HFFc6 (cell line): ENCODE measurements around the gene BMPR1B. TPM values are rescaled to one million over a fixed set of nuclear protein-coding genes. Genes with fewer than 3 reads are reported as not detected.

Experiments used
- DNase-seq: peaks from one replicate; pipeline ENCODE4 v3.0.0-alpha.2; 2018
- H3K27ac Mint-ChIP-seq: 2 replicates; pipeline ENCODE4 v1.8.0; 2020; ENCODE audit warnings: mild to moderate bottlenecking, mixed read lengths
- H3K27me3 Mint-ChIP-seq: 2 replicates; pipeline ENCODE4 v1.8.0; 2021; ENCODE audit warnings: mild to moderate bottlenecking, moderate library complexity, mixed read lengths; ENCODE audit not compliant: insufficient read depth
- H3K36me3 Mint-ChIP-seq: 2 replicates; pipeline ENCODE4 v1.8.0; 2021; ENCODE audit warnings: low read depth, mixed read lengths
- H3K4me1 Mint-ChIP-seq: 2 replicates; pipeline ENCODE4 v1.8.0; 2020; ENCODE audit warnings: low read depth, mixed read lengths
- H3K4me3 Mint-ChIP-seq: 2 replicates; pipeline ENCODE4 v1.8.0; 2020; ENCODE audit warnings: mild to moderate bottlenecking, moderate library complexity, mixed read lengths
- H3K9me3 Mint-ChIP-seq: 2 replicates; pipeline ENCODE4 v1.8.0; 2020; ENCODE audit warnings: mild to moderate bottlenecking, mixed read lengths
- total RNA-seq, 6 experiments: library from RNA; stranded (reverse); fragmentation: NEBNext Ultra II Directional; extraction: Animal tissue kit (Norgen Biotek cat#: 25700); gene quantifications; 2 replicates in 1 of 6; 3 replicates in 5 of 6; pipeline ENCODE4 v1.2.3, GENCODE V29; 2021
- TF ChIP-seq, protein P1 (sequence below): fragments of 200-600 bp; sonication (generic); IDR thresholded peaks from 2 replicates; pipeline ENCODE4 v1.5.0; 2021; ENCODE audit warnings: antibody characterized with exemption, mild to moderate bottlenecking

Gene BMPR1B
- total RNA-seq, 6 experiments from 2014 or later: not detected

DNA sequence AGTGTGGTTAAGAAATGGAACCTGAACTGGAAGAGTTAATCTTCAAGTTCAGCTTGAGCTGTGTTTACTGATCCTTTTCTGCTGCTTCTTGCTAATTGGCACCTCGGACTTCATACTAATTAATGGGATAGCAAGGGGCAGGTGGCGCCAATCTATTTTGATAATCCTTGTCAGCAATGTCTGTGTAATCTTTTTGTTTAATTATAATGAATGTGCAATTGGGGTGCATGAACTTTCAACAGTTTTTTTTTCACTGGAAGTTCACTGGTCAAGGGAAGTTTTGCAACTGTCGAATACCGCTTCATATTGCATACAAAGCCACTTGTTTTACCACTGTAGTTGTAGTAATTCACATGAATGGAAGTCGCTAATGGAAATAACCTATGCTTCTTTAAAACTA lies 261.0 kb downstream of the BMPR1B start:
- Mint-ChIP-seq H3K4me3 (no peak overlapping the region), H3K27me3 (no peaks in the 10 kb centered on the region; the same call in 1 of the 2 replicates), H3K27ac (no peak overlapping the region), H3K4me1 (no peaks in the 10 kb centered on the region), H3K9me3 (no peaks in the 10 kb centered on the region), H3K36me3 (no peaks in the 10 kb centered on the region)
- no peak for DNase-seq
- TF ChIP-seq, protein P1, sequence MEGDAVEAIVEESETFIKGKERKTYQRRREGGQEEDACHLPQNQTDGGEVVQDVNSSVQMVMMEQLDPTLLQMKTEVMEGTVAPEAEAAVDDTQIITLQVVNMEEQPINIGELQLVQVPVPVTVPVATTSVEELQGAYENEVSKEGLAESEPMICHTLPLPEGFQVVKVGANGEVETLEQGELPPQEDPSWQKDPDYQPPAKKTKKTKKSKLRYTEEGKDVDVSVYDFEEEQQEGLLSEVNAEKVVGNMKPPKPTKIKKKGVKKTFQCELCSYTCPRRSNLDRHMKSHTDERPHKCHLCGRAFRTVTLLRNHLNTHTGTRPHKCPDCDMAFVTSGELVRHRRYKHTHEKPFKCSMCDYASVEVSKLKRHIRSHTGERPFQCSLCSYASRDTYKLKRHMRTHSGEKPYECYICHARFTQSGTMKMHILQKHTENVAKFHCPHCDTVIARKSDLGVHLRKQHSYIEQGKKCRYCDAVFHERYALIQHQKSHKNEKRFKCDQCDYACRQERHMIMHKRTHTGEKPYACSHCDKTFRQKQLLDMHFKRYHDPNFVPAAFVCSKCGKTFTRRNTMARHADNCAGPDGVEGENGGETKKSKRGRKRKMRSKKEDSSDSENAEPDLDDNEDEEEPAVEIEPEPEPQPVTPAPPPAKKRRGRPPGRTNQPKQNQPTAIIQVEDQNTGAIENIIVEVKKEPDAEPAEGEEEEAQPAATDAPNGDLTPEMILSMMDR: no peak

DNA sequence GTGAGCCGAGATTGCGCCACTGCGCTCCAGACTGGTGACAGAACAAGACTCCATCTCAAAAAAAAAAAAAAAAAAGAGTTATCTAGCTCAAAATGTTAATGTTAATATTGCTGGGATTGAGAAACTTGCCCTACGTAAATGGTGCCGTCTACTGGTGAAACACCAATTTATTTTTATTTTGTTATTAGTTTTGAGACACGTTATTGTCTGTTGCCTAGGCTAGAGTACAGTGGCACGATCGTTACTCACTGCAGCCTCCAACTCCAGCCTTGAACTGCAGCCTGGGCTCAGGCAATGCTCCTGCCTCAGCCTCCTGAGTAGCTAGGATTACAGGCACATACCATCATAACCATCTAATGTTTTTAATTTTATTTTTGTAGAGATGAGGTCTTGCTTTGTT lies 262.8 kb downstream of the BMPR1B start:
- no peak for DNase-seq
- Mint-ChIP-seq H3K27ac (no peak overlapping the region), H3K9me3 (no peaks in the 10 kb centered on the region), H3K4me3 (no peak overlapping the region), H3K36me3 (no peaks in the 10 kb centered on the region), H3K4me1 (no peaks in the 10 kb centered on the region), H3K27me3 (no peaks in the 10 kb centered on the region; the same call in 1 of the 2 replicates)
- TF ChIP-seq, protein P1: no peak

DNA sequence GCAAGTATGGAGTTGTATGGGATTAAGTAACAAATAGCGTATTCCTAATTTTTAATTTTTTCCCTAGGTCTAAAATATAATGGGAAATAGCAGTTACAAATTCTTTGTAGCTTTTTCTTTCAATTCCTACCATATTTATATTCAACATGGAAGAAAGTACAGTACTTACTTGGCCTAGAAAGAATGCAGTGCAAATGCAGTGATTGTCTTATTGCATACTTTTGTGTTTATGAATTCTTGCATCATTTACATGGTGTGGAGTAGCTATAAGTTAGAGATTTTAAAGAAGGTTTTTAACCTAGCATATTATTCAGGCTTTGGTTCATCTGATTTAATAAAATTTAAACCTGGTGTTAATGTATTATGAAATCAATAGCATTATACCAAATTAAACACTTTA lies 263.3 kb downstream of the BMPR1B start:
- H3K27ac Mint-ChIP-seq: no peak overlapping the region
- no peaks in the 10 kb centered on the region for H3K9me3 Mint-ChIP-seq
- TF ChIP-seq, protein P1: no peak
- H3K36me3 Mint-ChIP-seq: no peaks in the 10 kb centered on the region
- DNase-seq: no peak
- H3K4me1 Mint-ChIP-seq: no peaks in the 10 kb centered on the region
- H3K27me3 Mint-ChIP-seq: no peaks in the 10 kb centered on the region; the same call in 1 of the 2 replicates
- H3K4me3 Mint-ChIP-seq: no peak overlapping the region

DNA sequence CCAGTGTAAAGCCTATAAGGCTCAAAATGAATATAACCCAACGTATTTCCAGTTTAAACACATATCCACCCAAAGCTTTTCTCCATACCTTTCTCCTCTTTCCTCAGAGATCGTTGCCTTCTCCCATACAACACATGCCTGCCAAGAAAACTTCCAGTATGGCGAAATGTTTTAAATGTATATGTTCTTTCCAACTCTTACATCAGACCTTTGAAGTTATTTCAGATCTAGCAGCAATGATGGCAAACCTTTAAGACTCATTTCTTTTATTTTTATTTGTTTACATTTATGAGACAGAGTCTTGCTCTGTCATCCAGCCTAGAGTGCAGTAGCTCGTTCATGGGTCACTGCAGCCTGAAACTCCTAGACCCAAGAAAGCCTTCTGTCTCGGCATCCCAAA lies 265.4 kb downstream of the BMPR1B start:
- no peak for DNase-seq
- TF ChIP-seq, protein P1: no peak
- Mint-ChIP-seq H3K36me3 (no peaks in the 10 kb centered on the region), H3K9me3 (no peaks in the 10 kb centered on the region), H3K27ac (no peak overlapping the region), H3K27me3 (no peaks in the 10 kb centered on the region; the same call in 1 of the 2 replicates), H3K4me1 (no peaks in the 10 kb centered on the region), H3K4me3 (no peak overlapping the region)

DNA sequence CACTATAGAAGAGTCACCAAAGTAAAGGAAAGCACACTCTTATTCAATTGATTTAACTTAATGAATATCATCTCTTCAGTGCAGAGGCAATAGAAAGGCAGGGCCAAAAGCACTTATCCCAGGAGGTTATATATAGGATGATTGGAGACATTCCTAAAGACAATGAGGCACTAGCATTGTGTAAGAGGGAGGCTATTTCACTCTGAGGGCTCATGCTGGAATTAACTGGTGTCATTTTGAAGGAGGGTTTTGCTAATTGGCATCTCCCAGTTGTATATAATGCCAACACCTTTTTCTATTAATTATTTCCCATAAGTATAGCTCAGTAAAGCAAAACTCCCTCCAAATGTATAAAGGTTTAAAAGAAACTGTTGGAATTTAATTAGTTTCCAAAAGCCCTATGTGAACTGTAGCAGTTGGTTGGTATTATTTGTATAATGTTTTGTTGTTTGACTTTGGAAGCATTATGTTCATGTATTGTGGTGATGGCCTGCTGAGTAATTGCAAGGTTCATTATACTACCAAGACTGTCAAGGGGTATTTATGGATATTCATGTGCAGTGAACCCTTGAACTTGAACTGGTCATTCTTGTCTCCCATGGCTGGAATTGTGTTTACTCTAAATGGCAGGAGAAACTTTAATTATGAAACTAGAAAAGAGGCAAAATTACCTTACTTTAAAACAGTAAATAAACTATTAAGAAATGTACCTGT lies 270.3 kb downstream of the BMPR1B start:
- Mint-ChIP-seq H3K4me3 (no peak overlapping the region), H3K9me3 (no peaks in the 10 kb centered on the region), H3K27ac (no peak overlapping the region), H3K27me3 (no peaks in the 10 kb centered on the region), H3K36me3 (no peaks in the 10 kb centered on the region), H3K4me1 (no peaks in the 10 kb centered on the region)
- TF ChIP-seq, protein P1: no peak
- no peak for DNase-seq
